ENCODE measurements around the gene CAMK2N2.
A peak's percentile ranks its signal among the peaks of the same experiment; 100 is the strongest.

DNA sequence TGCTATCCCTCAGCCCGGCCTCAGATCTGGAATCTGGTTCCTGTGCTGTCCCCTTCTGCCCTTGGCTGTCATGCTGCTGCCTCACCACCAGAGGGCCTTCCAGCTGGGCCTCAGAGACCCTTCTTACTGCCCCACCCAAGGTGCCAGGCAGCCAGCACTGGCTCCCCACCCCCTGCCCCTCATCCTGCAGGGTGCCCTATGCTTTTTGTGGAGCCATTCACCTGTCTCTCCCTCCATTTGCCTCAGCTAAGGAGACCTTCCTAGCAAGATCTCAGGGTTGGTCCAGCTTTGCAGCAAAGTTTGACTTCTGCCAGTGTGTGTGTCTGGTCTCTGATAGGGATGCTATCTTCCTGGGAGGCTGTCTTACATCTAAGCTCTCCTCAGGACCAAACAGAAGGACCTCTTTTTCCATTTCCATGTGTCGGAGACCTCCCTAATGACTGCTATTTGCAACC, 33.8 kb downstream of the CAMK2N2 start:
- TF ChIP-seq, protein P1, sequence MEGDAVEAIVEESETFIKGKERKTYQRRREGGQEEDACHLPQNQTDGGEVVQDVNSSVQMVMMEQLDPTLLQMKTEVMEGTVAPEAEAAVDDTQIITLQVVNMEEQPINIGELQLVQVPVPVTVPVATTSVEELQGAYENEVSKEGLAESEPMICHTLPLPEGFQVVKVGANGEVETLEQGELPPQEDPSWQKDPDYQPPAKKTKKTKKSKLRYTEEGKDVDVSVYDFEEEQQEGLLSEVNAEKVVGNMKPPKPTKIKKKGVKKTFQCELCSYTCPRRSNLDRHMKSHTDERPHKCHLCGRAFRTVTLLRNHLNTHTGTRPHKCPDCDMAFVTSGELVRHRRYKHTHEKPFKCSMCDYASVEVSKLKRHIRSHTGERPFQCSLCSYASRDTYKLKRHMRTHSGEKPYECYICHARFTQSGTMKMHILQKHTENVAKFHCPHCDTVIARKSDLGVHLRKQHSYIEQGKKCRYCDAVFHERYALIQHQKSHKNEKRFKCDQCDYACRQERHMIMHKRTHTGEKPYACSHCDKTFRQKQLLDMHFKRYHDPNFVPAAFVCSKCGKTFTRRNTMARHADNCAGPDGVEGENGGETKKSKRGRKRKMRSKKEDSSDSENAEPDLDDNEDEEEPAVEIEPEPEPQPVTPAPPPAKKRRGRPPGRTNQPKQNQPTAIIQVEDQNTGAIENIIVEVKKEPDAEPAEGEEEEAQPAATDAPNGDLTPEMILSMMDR (IDR thresholded peaks at IDR 0.05), result peak; percentile 95
- no peak for TF ChIP-seq EZH2 (IDR thresholded peaks at IDR 0.05; ENCODE audit: borderline replicate concordance, insufficient read depth, low read depth, low read length, poor library complexity, severe bottlenecking)
